LNCaP clone FGC (cell line): Measurements from ENCODE around the gene MEN1.

Experiments used
- DNase-seq: peaks from one replicate; pipeline ENCODE4 v3.0.0-alpha.2; 2011; ENCODE audit warnings: low read depth
- H3K4me3 ChIP-seq: 2 replicates; pipeline ENCODE4 v1.5.1; 2011; ENCODE audit warnings: mild to moderate bottlenecking, low read depth, low read length, control low read depth
- CTCF ChIP-seq: IDR thresholded peaks from 2 replicates; pipeline ENCODE4 v1.5.1; 2012; ENCODE audit warnings: mild to moderate bottlenecking; ENCODE audit not compliant: control insufficient read depth, insufficient read depth; ENCODE audit errors: extremely low read depth

The MEN1 gene

GRCh38 chr11:64854534-64855502 lies 44.5 kb upstream of the MEN1 start:
- no peak for DNase-seq
- TF ChIP-seq CTCF, result no peak
- H3K4me3 ChIP-seq, result no peak overlapping the region

- no peak for TF ChIP-seq CTCF
- H3K4me3 ChIP-seq, result no peak overlapping the region
- DNase-seq, result no peak
Measured at GRCh38 chr11:64854157-64854533, 43.8 kb upstream of the MEN1 start.

DNA sequence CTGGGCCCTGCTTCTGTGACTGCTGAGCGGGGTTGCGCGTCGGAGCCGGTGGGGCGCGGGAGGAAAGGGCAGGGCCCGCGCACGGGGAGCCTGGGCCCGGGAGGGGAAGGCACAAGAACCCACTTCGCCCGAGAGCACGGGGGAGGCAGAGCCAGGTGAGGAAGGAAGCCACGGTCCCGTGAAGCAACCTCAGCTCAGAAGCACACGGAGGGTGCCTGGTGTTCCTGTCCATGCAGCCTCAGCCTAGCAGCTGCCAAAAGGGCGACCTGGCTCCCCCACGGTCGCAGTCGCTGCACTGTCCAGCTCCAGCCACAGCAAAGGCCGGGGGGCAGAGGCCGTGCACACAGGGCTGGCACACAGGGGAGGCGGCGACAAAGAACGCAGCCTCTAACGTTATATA lies 43.4 kb upstream of the MEN1 start:
- H3K4me3 ChIP-seq, result no peak overlapping the region
- no peak for DNase-seq
- TF ChIP-seq CTCF, result no peak

DNA sequence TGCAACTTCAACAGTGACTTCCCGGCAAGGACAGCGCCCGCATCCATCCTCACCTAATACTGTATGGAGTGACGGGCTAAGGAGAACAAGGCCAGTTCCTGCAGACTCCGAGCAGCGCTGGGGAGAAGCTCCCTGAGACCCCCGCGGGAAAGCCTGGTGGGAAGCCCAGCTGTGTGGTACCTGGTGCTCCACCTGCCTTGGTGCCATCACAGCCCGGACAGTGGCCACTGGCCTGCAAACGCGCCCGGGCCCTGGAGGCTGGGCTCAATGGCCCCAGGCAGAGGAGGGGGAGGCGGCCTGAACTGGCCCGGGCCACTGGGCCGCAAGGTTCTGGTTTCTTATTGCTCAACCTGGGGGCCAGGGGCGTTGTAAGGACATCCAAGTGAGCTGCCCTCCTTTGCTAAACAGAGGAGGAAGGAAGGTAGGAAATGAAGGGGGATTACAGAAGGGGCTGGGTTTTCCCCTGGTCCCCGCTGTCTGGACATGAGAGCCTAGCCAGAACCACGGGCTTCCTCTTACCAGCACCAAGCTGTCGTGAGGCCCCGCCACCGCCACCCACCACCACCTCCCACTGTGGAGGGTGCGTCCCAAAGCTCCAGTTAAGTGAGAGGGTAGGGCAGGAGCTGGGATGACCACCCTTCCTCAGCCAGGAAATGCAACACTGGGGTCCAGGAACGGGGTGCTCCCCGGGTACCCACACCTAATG lies 42.6 kb upstream of the MEN1 start:
- TF ChIP-seq CTCF, result no peak
- H3K4me3 ChIP-seq, result no peak overlapping the region
- DNase-seq, result no peak

GRCh38 chr11:64851831-64852351 lies 41.5 kb upstream of the MEN1 start:
- TF ChIP-seq CTCF, result no peak
- no peak for DNase-seq
- H3K4me3 ChIP-seq, result no peak overlapping the region

- no peak for TF ChIP-seq CTCF
- H3K4me3 ChIP-seq, result no peak overlapping the region
- no peak for DNase-seq
Measured at GRCh38 chr11:64850979-64851567, 40.7 kb upstream of the MEN1 start.
